ENCODE data around the gene PCDH9.
A peak's percentile ranks its signal among the peaks of the same experiment; 100 is the strongest.

PCDH9 gene

DNA sequence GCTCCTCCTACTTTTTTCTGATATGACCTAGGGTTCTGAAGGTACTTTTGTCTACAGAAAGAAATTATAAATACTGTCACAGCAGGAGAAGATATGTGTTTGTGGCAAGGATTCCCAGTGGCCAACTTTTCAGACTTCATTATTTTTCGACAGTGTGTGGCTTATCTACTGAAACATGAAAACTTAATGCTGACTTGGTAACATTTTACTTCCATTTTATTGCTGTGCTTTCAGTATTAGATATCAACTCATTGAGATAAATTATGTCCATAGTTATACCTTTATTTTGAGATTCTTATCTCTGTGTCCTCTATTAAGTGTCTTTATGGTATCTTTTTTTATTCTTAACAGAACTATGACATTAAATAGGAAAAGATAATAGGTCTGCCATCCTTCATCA lies 700.0 kb downstream of the PCDH9 start:
- no peak for DNase-seq (ENCODE audit: low spot score)

- no peak for DNase-seq (ENCODE audit: low spot score)
These were observed 701.1 kb downstream of the PCDH9 start for GRCh38 chr13:66528944-66529576.

GRCh38 chr13:66528180-66528579 lies 702.0 kb downstream of the PCDH9 start:
- DNase-seq (ENCODE audit: low spot score): peak; percentile 43

- DNase-seq (ENCODE audit: low spot score): no peak
These were observed 709.4 kb downstream of the PCDH9 start for GRCh38 chr13:66520511-66521355.

- no peak for DNase-seq (ENCODE audit: low spot score)
These were observed 710.9 kb downstream of the PCDH9 start for GRCh38 chr13:66519259-66519658.

- no peak for DNase-seq (ENCODE audit: low spot score)
These were observed 712.1 kb downstream of the PCDH9 start for GRCh38 chr13:66518068-66518467.

GRCh38 chr13:66513728-66514127 lies 716.4 kb downstream of the PCDH9 start:
- DNase-seq (ENCODE audit: low spot score): no peak

DNA sequence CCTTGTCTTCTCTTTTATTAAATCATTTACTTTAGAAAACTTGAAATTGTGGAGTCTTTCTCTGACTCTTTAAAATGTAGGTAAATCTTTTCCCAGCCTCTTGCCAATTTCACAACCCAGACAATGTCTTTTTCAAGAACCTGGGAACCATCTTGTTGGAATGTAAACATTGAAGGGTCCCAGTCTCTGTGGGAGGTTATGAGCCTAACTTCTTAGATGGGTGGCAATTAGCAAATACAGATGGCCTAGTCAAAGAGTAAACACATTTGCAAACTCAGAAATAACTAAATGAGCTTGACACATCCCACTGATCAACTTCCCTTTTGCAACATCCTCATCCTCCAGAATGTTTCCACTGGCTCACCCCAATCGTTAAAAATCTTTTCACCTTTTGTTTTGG lies 721.0 kb downstream of the PCDH9 start:
- no peak for DNase-seq (ENCODE audit: low spot score)

- DNase-seq (ENCODE audit: low spot score): no peak
These were observed 721.8 kb downstream of the PCDH9 start for GRCh38 chr13:66508153-66508909.

- DNase-seq (ENCODE audit: low spot score): no peak
These were observed 723.2 kb downstream of the PCDH9 start for GRCh38 chr13:66506979-66507378.

- no peak for DNase-seq (ENCODE audit: low spot score)
These were observed 723.9 kb downstream of the PCDH9 start for GRCh38 chr13:66506051-66506777.

DNA sequence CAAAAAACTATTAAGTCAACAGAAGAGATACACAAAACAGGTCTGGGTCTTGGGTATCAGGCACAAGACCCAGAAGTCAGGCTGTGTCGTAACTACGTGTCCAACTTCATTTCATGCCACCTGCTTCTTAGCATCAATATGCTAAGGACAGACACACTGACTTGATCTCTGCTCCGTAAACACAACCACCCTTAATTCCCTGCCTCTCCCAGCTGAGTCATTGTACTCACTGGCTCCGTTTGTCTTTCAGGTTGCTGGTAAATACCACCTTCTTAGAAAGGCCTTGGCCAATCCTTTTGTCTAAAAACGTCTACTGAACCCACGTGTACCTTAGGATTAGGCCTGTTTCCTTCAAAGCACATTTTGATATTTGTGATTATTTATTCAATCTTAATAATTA lies 726.2 kb downstream of the PCDH9 start:
- no peak for DNase-seq (ENCODE audit: low spot score)

DNA sequence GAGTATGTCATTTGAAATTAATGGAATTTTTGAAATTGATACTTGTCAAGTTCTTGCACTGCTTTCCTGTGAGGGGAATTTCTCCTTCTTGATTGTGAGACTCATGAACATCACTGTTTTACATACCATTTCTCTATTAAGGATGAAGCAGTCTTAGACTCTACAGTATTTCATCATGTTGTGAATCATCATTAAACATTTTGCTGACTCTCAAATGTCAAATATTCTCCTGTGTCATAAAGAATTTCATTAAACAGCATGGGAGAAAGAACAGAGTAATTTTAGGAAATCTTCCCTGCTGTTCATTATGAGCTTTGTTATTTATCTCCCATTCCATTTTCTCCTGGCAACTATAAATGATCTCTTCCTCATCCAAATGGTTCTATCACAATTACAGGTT lies 729.0 kb downstream of the PCDH9 start:
- no peak for DNase-seq (ENCODE audit: low spot score)

GRCh38 chr13:66492479-66492878 lies 737.7 kb downstream of the PCDH9 start:
- DNase-seq (ENCODE audit: low spot score): peak; percentile 27

GRCh38 chr13:66491251-66491650 lies 738.9 kb downstream of the PCDH9 start:
- no peak for DNase-seq (ENCODE audit: low spot score)

DNA sequence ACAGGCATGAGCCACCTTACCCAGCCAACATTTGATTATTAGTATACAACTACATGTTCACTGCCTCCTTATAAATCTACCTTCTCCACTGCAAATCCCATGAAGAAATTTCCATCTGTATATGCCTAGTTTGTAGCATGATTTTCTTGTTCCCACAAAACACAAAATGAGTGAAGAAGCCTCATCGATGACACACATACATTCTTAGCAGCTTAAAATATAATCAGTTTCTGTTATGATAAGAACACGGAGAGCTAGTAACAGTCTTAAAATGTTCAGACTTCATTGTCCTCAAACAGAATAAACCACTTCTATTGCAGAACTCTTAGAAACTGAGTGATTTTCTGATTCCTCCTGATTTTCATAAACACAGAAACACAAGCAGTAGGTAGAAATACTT lies 740.5 kb downstream of the PCDH9 start:
- DNase-seq (ENCODE audit: low spot score): no peak

DNA sequence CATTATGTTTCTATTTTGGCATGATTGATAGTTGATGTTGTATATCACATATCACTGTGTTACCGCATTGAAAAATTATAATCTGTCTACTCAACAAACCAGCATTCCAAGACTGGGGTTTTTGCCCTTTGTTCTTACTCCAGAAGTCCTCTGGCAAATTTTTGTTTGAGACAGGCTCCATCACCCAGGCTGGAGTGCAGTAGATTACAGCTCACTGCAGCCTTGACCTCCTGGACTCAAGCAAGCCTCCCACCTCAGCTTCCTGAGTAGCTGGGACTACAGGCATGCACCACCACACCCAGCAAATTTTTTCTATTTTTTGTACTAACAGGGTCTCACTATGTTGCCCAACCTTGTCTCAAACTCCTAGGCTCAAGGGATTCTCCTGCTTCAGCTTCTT lies 741.0 kb downstream of the PCDH9 start:
- no peak for DNase-seq (ENCODE audit: low spot score)

DNA sequence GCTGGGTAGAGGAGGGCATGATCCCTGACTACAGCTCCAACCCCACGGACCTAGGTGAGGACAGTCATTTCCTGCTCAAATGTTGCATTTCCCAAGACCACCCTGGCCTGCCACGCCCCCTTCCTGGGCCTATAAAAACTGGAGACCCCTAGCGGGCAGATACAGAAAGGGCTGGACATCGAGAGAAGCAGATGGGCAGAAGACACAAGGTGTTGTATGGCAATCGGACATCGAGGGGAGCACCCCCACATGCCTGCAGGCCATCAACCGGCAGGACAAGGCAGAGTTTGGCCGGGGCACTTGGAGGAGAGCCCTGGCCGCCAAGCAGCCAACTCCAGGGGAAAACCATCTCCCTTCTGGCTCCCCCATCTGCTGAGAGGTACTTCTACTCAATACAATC lies 746.4 kb downstream of the PCDH9 start:
- DNase-seq (ENCODE audit: low spot score): no peak

- no peak for DNase-seq (ENCODE audit: low spot score)
These were observed 747.3 kb downstream of the PCDH9 start for GRCh38 chr13:66482836-66483235.

- DNase-seq (ENCODE audit: low spot score): no peak
These were observed 752.3 kb downstream of the PCDH9 start for GRCh38 chr13:66477816-66478215.

GRCh38 chr13:66475061-66475460 lies 755.1 kb downstream of the PCDH9 start:
- DNase-seq (ENCODE audit: low spot score): no peak

GRCh38 chr13:66469745-66470144 lies 760.4 kb downstream of the PCDH9 start:
- DNase-seq (ENCODE audit: low spot score): no peak

Measured in pons (tissue), 1 donor.